BLaER1 (cell line): ENCODE data around the gene TBC1D22A.

Source experiments
- H3K27ac ChIP-seq: shearing (Covaris generic); formaldehyde crosslinking; 2 replicates; pipeline ENCODE4 v1.8.1; 2022
- H3K27me3 ChIP-seq: shearing (Covaris generic); formaldehyde crosslinking; 2 replicates; pipeline ENCODE4 v1.8.1; 2022
- H3K36me3 ChIP-seq: shearing (Covaris generic); formaldehyde crosslinking; 2 replicates; pipeline ENCODE4 v1.8.1; 2022
- H3K4me1 ChIP-seq: shearing (Covaris generic); formaldehyde crosslinking; 2 replicates; pipeline ENCODE4 v1.8.1; 2022
- H3K4me2 ChIP-seq: shearing (Covaris generic); formaldehyde crosslinking; 2 replicates; pipeline ENCODE4 v1.8.1; 2022
- H3K4me3 ChIP-seq: shearing (Covaris generic); formaldehyde crosslinking; 2 replicates; pipeline ENCODE4 v1.8.1; 2022
- H3K9ac ChIP-seq: shearing (Covaris generic); formaldehyde crosslinking; 2 replicates; pipeline ENCODE4 v1.8.1; 2022
- H3K9me3 ChIP-seq: shearing (Covaris generic); formaldehyde crosslinking; 2 replicates; pipeline ENCODE4 v1.8.1; 2022
- H4K20me1 ChIP-seq: shearing (Covaris generic); formaldehyde crosslinking; 2 replicates; pipeline ENCODE4 v1.8.1; 2022
- Cebpa-rat ChIP-seq: shearing (Covaris generic); IDR thresholded peaks from 2 replicates; pipeline ENCODE4 v1.8.1; 2022

The TBC1D22A gene

DNA sequence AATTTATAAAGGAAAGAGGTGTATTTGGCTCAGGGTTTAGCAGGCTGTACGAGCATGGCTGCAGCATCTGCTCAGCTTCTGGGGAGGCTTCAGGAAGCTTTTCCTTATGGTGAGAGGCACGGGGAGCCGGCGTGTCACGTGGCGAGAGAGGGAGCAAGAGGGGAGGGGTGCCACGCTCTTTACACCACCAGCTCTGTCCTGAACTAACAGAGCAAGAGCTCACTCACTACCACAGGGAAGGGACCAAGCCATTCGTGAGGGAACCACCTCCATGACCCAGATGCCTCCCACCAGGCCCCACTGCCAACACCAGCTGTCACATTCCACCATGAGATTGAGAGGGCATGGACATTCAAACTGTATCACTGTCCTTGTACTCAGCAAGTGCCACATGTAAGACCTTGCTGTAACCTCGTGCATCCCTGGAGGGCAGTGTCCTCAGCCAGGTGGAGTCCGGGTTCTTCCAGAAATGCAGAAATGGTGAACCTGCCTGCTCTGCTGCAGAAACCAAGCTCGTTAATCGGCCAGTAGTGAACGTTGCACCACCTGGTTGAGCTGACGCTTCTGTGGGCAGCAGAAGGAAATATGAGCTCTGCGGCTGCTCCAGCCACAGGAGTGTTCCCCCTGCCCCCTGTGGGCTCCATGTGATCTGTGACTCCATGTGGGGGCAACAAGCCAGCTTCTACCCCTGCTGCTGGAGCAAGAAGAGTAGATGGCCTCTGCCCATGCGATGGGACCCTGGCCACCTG is 368.6 kb downstream of the TBC1D22A start:
- no peak for TF ChIP-seq Cebpa-rat
- no peak overlapping the region for H3K9ac ChIP-seq
- H3K27ac ChIP-seq: no peak overlapping the region
- H3K4me2 ChIP-seq: no peak overlapping the region
- H3K36me3 ChIP-seq: peaks cover 6% of the 10 kb centered on the region; the same call in 1 of the 2 replicates
- no peaks in the 10 kb centered on the region for H3K27me3 ChIP-seq
- no peaks in the 10 kb centered on the region for H3K4me1 ChIP-seq
- no peak overlapping the region for H3K4me3 ChIP-seq
- no peaks in the 10 kb centered on the region for H3K9me3 ChIP-seq
- peaks cover 63% of the 10 kb centered on the region; the same call in 1 of the 2 replicates for H4K20me1 ChIP-seq

GRCh38 chr22:47131632-47132427 is 369.4 kb downstream of the TBC1D22A start:
- no peak overlapping the region for H3K27ac ChIP-seq
- no peak for TF ChIP-seq Cebpa-rat
- H4K20me1 ChIP-seq: peaks cover 61% of the 10 kb centered on the region; the same call in 1 of the 2 replicates
- no peaks in the 10 kb centered on the region for H3K4me1 ChIP-seq
- no peak overlapping the region for H3K4me3 ChIP-seq
- no peaks in the 10 kb centered on the region for H3K27me3 ChIP-seq
- no peaks in the 10 kb centered on the region for H3K9me3 ChIP-seq
- no peak overlapping the region for H3K9ac ChIP-seq
- no peak overlapping the region for H3K4me2 ChIP-seq
- H3K36me3 ChIP-seq: peaks cover 12% of the 10 kb centered on the region; the same call in 1 of the 2 replicates

GRCh38 chr22:47132428-47132825 is 370.0 kb downstream of the TBC1D22A start:
- peaks cover 67% of the 10 kb centered on the region; the same call in 1 of the 2 replicates for H4K20me1 ChIP-seq
- no peak overlapping the region for H3K9ac ChIP-seq
- H3K27me3 ChIP-seq: no peaks in the 10 kb centered on the region
- no peak overlapping the region for H3K4me3 ChIP-seq
- peaks cover 13% of the 10 kb centered on the region; the same call in 1 of the 2 replicates for H3K36me3 ChIP-seq
- H3K4me2 ChIP-seq: no peak overlapping the region
- H3K27ac ChIP-seq: no peak overlapping the region
- H3K9me3 ChIP-seq: no peaks in the 10 kb centered on the region
- TF ChIP-seq Cebpa-rat: no peak
- H3K4me1 ChIP-seq: no peaks in the 10 kb centered on the region

DNA sequence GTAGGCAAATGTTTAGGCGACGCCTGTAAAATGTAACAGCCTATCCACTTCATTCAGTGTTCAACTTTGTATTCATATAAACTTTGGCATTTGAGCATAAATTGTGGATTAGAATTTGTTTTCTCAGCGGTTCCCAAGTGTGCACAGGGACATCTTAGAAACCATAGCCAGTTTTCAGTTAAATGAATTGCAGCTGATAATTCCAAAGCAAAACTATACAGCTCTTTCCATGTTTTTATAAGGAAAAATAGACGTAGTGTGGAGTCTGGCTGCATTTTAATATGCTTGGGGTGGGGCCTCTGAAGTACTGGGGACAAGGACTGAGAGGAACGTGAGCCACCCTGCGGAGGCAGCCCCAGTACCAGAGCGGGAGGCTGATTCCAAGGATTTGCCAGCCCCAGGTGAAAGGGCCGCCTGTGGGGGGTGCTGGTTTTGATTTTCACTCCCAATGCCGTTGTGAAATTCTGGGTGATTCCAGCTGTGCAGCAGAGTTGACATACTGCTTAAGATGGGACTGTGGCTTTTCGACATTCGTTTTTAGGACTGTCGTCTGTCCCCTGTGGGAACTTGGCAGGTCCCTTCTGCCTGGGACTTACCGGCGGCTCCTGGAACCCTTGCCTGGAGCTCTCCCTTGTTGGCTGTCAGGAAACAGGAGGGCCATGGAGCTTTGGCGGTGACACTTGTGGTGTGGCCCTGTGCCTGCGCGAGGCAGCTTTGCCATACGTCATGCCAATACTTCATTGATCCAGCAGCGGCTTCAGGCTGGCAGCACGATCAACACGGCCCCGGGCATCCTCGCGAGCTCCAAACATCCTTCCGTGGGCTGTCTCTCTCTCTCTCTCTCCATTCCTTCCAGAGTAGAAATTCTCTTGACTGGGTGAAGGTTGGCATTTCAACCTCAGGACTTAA is 370.9 kb downstream of the TBC1D22A start:
- Histone ChIP-seq H4K20me1 (peaks cover 67% of the 10 kb centered on the region; the same call in 1 of the 2 replicates), H3K4me1 (no peaks in the 10 kb centered on the region), H3K4me2 (no peak overlapping the region), H3K9ac (no peak overlapping the region), H3K4me3 (no peak overlapping the region), H3K36me3 (peaks cover 17% of the 10 kb centered on the region; the same call in 1 of the 2 replicates), H3K27ac (no peak overlapping the region), H3K27me3 (no peaks in the 10 kb centered on the region), H3K9me3 (no peaks in the 10 kb centered on the region)
- no peak for TF ChIP-seq Cebpa-rat

DNA sequence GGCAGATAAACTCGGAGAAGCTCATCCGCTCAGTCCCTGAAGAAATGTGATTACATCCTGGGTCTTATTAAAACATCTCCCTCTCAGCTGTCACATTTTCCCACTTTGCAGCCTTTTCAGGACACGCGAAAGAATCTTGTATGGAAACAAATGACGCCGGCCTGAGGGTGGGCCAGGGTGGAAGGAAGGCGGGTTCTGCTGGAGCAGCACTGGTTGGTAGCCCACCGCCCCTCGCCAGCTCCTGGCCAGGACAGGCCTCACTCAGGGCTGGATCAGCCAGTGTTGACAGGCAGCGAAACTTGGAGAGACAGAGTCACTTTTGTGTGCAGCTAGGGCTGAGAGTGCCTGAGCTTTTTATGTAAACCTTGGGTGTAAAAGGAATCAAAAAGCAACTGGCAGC is 371.8 kb downstream of the TBC1D22A start:
- H3K36me3 ChIP-seq: peaks cover 17% of the 10 kb centered on the region; the same call in 1 of the 2 replicates
- no peaks in the 10 kb centered on the region for H3K27me3 ChIP-seq
- no peaks in the 10 kb centered on the region for H3K9me3 ChIP-seq
- no peak overlapping the region for H3K4me3 ChIP-seq
- no peak overlapping the region for H3K9ac ChIP-seq
- no peak for TF ChIP-seq Cebpa-rat
- H3K4me1 ChIP-seq: no peaks in the 10 kb centered on the region
- peaks cover 66% of the 10 kb centered on the region; the same call in 1 of the 2 replicates for H4K20me1 ChIP-seq
- no peak overlapping the region for H3K27ac ChIP-seq
- no peak overlapping the region for H3K4me2 ChIP-seq

- H4K20me1 ChIP-seq: peaks cover 58% of the 10 kb centered on the region
- TF ChIP-seq Cebpa-rat: no peak
- peaks cover 22% of the 10 kb centered on the region; the same call in 1 of the 2 replicates for H3K36me3 ChIP-seq
- no peak overlapping the region for H3K4me3 ChIP-seq
- H3K9ac ChIP-seq: no peak overlapping the region
- no peaks in the 10 kb centered on the region for H3K4me1 ChIP-seq
- no peaks in the 10 kb centered on the region for H3K27me3 ChIP-seq
- H3K27ac ChIP-seq: no peak overlapping the region
- H3K9me3 ChIP-seq: no peaks in the 10 kb centered on the region
- no peak overlapping the region for H3K4me2 ChIP-seq
These were observed 372.9 kb downstream of the TBC1D22A start for GRCh38 chr22:47135338-47135737.

DNA sequence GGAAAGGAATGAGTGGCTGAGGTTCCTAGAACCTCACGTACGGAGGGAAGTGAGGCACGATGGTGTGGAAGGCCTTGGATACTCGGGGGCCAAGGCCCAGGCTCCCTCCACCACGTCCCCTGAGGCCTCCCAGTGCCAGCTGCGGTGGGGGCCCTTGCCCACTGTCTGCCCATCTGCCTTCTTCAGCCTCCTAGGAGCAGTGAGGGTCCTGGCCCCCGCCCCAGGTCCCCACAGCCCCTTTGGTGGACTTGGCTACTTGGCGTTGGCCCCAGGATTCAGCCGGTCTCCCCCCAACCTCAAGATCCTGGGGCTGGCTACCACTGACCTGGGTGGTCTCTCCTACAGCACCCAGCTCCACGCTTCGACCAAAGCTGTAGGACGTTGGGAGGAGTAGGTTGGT is 373.6 kb downstream of the TBC1D22A start:
- H3K4me1 ChIP-seq: no peaks in the 10 kb centered on the region
- no peak overlapping the region for H3K27ac ChIP-seq
- no peaks in the 10 kb centered on the region for H3K27me3 ChIP-seq
- H4K20me1 ChIP-seq: peaks cover 57% of the 10 kb centered on the region
- peaks cover 22% of the 10 kb centered on the region; the same call in 1 of the 2 replicates for H3K36me3 ChIP-seq
- TF ChIP-seq Cebpa-rat: no peak
- no peaks in the 10 kb centered on the region for H3K9me3 ChIP-seq
- no peak overlapping the region for H3K4me2 ChIP-seq
- H3K9ac ChIP-seq: no peak overlapping the region
- H3K4me3 ChIP-seq: no peak overlapping the region

DNA sequence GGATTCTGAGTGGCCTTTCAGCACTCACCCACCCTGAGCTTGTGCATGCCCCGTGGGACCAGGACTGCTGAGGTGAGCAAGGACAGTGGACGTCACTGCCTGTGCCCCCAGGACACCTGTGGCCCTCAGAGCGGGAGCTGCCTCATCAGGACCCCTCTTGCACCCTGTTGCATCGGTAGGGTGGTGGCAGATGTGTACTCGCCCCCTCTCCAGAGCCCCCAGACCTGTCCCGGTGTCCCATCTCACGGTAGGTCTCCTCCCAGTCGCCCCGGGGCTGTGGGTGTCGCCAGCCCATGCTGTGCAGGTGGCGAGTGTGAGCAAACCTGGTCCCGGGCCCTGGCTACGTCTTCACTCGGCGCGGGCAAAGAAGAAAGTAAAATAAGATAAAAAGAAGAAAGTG is 374.2 kb downstream of the TBC1D22A start:
- H3K27me3 ChIP-seq: no peaks in the 10 kb centered on the region
- H3K4me3 ChIP-seq: no peak overlapping the region
- H4K20me1 ChIP-seq: peaks cover 51% of the 10 kb centered on the region
- no peaks in the 10 kb centered on the region for H3K9me3 ChIP-seq
- H3K4me1 ChIP-seq: no peaks in the 10 kb centered on the region
- TF ChIP-seq Cebpa-rat: no peak
- H3K27ac ChIP-seq: no peak overlapping the region
- peaks cover 22% of the 10 kb centered on the region; the same call in 1 of the 2 replicates for H3K36me3 ChIP-seq
- no peak overlapping the region for H3K4me2 ChIP-seq
- H3K9ac ChIP-seq: no peak overlapping the region
